SK-N-MC (cell line): ENCODE results near the gene BAZ1B.
"Not testable (repeated sequence)": the region's sequence is repeated elsewhere in the genome, so short reads cannot be mapped to it uniquely, and the experiment has no call there.

ENCODE experiments used
- DNase-seq: peaks from one replicate; pipeline ENCODE4 v3.0.0-alpha.2; 2011; ENCODE audit warnings: low read depth, low spot score
- H3K27ac ChIP-seq: fragments of 200-600 bp; sonication (generic); 2 replicates; pipeline ENCODE4 v1.5.1; 2016; ENCODE audit warnings: mixed run types
- H3K36me3 ChIP-seq: fragments of 200-600 bp; sonication (generic); 2 replicates; pipeline ENCODE4 v1.6.1; 2017; ENCODE audit warnings: antibody characterized with exemption, low read length, mixed read lengths; ENCODE audit not compliant: insufficient read depth
- H3K4me3 ChIP-seq: fragments of 200-600 bp; sonication (generic); 2 replicates; pipeline ENCODE4 v1.5.1; 2016
- H3K9ac ChIP-seq: fragments of 200-600 bp; sonication (generic); 2 replicates; pipeline ENCODE4 v1.8.0; 2017; ENCODE audit warnings: mixed run types, mixed read lengths; ENCODE audit not compliant: insufficient read length
- H3K9me3 ChIP-seq: fragments of 200-600 bp; sonication (generic); 2 replicates; pipeline ENCODE4 v1.6.1; 2017; ENCODE audit warnings: low read depth, mild to moderate bottlenecking, antibody characterized with exemption, low read length, moderate library complexity, mixed read lengths
- EZH2 ChIP-seq: fragments of 200-600 bp; sonication (generic); IDR thresholded peaks from one replicate; pipeline ENCODE4 v1.6.1; 2017; ENCODE audit warnings: antibody characterized with exemption
- FOXP2 ChIP-seq: optimal IDR thresholded peaks from 2 replicates; pipeline ENCODE3; 2011; ENCODE audit warnings: mild to moderate bottlenecking, moderate library complexity; ENCODE audit not compliant: insufficient read depth; ENCODE audit errors: extremely low read length, control extremely low read depth
- POLR2AphosphoS5 ChIP-seq: IDR thresholded peaks from 2 replicates; pipeline ENCODE4 v1.6.1; 2012; ENCODE audit warnings: mild to moderate bottlenecking, low read depth, low read length, borderline replicate concordance

The BAZ1B gene

DNA sequence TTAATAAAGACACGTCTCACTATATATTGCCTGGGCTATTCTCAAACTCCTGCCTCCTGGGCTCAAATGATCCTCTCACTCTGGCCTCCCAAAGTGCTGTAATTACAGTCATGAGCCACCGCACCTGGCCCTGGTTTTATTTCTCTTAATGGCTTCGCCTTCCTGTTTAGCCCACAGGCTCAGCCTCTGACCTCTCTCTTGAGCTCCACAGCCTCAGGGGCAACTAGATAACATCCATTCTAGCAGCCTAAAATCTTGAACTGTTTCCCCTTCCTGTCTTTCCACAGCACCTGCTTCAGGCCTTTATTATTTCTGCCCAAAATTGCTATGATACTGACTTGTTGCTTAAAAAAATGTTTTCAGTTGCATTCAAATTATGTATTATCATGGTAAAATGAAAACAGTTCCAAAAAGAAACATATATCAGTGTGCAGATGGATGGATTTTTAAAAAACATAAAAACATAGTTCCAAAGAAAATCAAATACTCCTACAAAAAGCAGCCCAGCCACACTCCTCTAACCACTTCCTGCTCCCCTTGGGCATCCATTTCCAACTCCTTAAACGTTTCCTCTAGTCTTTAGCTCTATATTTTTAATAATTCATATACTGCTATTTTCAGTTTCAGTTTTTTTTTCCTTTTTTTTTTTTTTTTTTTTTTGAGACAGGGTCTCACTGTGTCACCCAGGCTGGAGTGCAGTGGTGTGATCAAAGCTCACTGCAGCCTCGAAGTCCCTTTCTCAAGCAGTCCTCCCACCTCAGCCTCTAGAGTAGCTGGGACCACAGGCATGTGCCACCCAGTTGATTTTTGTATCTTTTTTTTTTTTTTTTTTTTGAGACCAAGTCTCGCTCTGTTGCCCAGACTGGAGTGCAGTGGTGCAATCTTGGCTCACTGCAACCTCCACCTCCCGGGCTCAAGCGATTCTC, 5.1 kb upstream of the BAZ1B start:
- Histone ChIP-seq H3K4me3 (peak overlapping the region; percentile 9; the same call in 1 of the 2 replicates), H3K9ac (no peak overlapping the region), H3K27ac (peak overlapping the region; percentile 92), H3K9me3 (no peaks in the 10 kb centered on the region), H3K36me3 (no peaks in the 10 kb centered on the region)
- TF ChIP-seq POLR2AphosphoS5, result no peak
- no peak for TF ChIP-seq EZH2
- no peak for TF ChIP-seq FOXP2
- DNase-seq, result peak; percentile 81

DNA sequence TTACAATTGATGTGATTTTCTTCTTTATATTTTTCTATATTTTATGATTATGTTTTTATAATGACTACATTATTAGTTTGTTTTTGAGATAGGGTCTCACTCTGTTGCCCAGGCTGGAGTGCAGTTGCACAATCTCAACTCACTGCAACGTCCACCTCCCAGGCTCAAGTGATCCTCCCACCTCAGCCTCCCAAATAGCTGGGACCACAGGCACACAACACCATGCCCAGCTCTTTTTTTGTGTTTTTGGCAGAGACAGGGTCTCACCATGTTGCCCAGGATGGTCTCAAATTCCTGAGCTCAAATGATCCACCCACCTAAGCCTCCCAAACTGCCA, 4.0 kb upstream of the BAZ1B start:
- not testable (repeated sequence) for H3K9ac ChIP-seq

DNA sequence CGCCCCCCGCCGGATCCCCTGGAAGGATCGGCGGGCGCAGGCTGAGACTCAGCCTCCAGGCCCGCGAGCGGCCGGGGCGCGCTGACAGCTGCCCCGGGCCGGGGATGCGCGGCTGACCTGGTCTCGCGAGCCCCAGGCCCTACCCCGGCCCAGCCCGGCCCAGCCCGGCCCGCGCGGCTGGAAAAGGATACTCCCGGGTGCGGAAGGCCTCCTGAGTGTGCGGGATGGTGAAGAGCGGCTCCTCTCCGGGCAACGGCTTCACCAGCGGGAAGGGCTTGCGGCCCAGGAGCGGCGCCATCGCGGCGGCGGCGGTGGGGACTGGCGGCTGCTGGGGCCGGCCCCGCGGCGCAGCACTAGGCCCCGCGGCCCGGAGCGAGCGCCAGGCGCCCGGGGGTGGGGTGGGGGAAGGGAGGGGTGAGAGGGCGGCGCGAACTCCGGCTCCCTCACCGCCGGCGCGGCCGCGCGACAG, 423 bp downstream of the BAZ1B start:
- no peak for DNase-seq

More for the DNA sequence above, 4.0 kb upstream of the BAZ1B start:
- not testable (repeated sequence) for H3K36me3 ChIP-seq, H3K4me3 ChIP-seq, H3K9me3 ChIP-seq, DNase-seq
- peak overlapping the region; percentile 60 for H3K27ac ChIP-seq

DNA sequence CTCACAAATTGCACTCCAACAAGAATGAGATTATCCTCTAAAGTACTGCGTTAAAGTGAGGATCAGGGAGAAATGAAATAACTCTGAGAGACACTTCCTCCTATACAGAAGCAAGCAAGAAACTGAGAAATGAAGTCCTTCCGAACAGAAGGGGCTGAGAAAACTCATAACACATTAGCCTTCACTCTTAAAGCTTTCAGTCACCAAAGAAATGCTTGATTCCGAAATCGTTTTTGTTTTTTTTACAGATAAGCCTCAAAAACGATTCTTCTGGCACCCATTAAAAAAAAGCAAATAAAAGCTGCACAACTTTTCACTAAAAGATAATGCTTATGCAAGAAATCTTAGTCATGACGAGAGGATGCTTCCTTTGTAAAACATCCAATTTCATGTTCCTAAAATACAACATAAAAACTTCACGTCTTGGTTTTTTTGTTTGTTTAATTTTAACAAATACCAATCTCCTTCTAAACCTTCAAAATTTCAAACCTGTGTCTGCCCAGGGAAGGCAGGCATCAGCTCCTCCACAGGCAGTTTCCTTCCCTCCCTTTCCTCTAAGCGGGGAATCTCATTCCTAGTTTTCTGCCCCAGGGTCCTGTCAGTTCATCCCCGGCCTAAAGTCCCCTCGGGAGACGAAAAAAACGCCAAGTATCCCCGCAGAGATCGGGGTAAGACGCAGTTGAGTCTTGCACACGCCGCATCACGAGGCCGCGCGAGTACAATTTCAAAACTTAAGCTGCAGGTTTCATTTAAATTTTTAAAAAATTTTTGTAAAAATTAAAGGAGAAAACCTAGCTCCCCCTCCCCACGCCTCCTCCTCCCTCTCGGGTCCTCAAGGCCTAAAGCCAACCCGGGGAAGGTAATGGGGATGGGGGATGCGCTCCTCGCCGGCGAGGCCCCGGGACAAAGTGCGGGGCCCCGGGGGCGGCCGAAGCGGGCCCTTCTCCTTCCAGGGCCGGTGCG, 1.1 kb downstream of the BAZ1B start:
- DNase-seq, result no peak
- TF ChIP-seq FOXP2 (no peak), POLR2AphosphoS5 (no peak), EZH2 (no peak)

More for the DNA sequence above, 423 bp downstream of the BAZ1B start:
- H3K27ac ChIP-seq, result peak overlapping the region; percentile 86
- 0 out of 2 replicates have a peak, but pooled peaks cover 3% of the 10 kb centered on the region for H3K9me3 ChIP-seq
- no peak for TF ChIP-seq POLR2AphosphoS5
- peak overlapping the region; percentile 94 for H3K9ac ChIP-seq
- peak overlapping the region; percentile 87 for H3K4me3 ChIP-seq
- peaks cover 39% of the 10 kb centered on the region for H3K36me3 ChIP-seq

DNA sequence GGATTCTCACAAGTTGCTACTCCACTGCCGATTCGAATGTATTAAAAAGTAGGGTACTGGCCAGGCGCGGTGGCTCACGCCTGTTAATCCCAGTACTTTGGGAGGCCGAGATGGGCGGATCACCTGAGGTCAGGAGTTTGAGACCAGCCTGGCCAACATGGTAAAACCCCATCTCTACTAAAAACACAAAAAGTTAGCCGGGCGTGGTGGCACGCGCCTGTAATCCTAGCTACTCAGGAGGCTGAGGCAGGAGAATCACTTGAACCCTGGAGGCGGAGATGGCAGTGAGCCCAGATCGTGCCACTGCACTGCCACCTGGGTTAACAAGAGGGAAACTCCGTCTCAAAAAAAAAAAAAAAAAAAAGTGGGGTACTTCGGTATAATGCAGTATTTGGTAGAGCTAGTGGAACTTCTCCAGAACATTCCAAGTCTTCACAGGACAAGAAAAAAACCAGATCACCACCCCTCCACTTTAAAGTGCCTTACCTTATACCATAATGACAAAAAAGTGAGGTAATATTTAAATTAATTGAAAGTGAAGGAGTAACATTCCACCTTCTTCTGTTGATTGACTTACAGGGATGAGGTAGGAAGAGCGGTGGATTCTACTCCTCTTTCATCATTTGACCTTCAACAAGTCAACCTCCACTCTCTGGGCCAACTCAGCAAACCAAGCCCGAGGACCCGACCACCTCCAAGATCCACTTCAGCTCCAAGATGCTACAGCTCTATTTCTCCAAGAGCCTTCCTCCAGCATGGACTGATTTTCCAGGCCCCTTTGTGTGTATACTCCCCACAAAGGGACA, 2.0 kb downstream of the BAZ1B start:
- peak overlapping the region; percentile 86 for H3K27ac ChIP-seq

More for the DNA sequence above, 1.1 kb downstream of the BAZ1B start:
- Histone ChIP-seq H3K9ac (peak overlapping the region; percentile 94), H3K9me3 (0 out of 2 replicates have a peak, but pooled peaks cover 3% of the 10 kb centered on the region), H3K4me3 (peak overlapping the region; percentile 87), H3K36me3 (peaks cover 46% of the 10 kb centered on the region), H3K27ac (peak overlapping the region; percentile 86)

DNA sequence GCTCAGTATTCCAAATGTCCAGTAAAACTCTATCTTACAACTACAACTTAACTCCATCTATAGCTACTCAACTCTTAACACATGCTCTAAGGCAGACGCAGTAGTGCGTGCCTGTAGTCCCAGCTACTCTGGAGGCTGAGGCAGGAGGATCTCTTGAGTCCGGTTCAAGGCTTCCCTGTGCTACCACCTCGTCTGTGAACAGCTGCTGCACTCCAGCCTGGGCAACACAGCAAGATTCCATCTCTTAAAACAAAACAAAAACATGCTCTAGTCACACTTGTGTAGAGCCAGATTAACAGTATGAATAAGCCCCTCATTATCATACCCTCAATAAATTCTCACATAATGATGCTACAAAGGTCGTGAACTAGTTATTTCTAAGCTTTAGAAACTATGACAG, 3.6 kb downstream of the BAZ1B start:
- no peak overlapping the region for H3K27ac ChIP-seq
- TF ChIP-seq FOXP2, result no peak
- TF ChIP-seq POLR2AphosphoS5, result no peak
- no peak for TF ChIP-seq EZH2

More for the DNA sequence above, 2.0 kb downstream of the BAZ1B start:
- Histone ChIP-seq H3K9ac (peak overlapping the region; percentile 94), H3K36me3 (peaks cover 55% of the 10 kb centered on the region), H3K4me3 (peak overlapping the region; percentile 87), H3K9me3 (0 out of 2 replicates have a peak, but pooled peaks cover 3% of the 10 kb centered on the region)
- DNase-seq, result no peak
- TF ChIP-seq EZH2, result no peak
- no peak for TF ChIP-seq FOXP2
- no peak for TF ChIP-seq POLR2AphosphoS5

DNA sequence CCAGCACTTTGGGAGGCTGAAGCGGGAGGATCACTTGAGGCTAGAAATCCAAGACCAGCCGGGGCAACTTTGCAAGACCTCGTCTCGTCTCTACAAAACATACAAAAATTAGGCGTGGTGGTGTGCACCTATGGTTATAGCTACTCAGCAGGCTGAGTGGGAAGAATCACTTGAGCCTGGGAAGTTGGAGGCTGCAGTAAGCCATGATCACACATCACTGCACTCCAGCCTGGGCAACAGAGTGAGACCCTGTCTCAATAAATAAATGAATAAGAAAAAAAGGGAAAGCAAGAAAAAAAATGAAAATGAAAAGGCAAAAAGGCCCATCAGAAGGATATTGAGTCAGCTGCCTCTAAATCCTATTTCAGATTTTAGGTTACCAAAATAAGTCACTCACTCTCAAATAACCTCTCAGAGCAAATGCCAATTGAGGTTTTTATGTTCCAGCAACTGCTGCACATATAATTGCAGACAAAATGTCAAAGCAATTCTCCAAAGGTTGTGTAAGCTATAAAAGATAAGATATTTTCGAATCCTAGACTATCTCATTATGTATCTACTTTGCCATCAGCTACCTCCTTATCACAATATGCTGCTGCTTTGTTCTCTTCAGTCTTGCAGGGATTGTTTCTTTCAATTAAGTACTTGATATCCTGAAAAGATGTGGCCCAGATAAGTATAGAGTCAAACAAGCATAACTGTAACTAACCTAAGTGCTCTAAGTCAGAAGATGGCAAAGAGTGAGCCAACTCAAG, 4.7 kb downstream of the BAZ1B start:
- no peak for DNase-seq
- H3K9ac ChIP-seq, result no peak overlapping the region
- H3K36me3 ChIP-seq, result peaks cover 81% of the 10 kb centered on the region
- 0 out of 2 replicates have a peak, but pooled peaks cover 3% of the 10 kb centered on the region for H3K9me3 ChIP-seq
- no peak overlapping the region for H3K27ac ChIP-seq
- no peak for TF ChIP-seq FOXP2
- H3K4me3 ChIP-seq, result no peak overlapping the region

More for the DNA sequence above, 3.6 kb downstream of the BAZ1B start:
- H3K9me3 ChIP-seq, result 0 out of 2 replicates have a peak, but pooled peaks cover 3% of the 10 kb centered on the region
- peaks cover 71% of the 10 kb centered on the region for H3K36me3 ChIP-seq
- DNase-seq, result no peak
- no peak overlapping the region for H3K9ac ChIP-seq
- H3K4me3 ChIP-seq, result peak overlapping the region; percentile 87
